ENCODE measurements around the gene TSPAN15.

DNA sequence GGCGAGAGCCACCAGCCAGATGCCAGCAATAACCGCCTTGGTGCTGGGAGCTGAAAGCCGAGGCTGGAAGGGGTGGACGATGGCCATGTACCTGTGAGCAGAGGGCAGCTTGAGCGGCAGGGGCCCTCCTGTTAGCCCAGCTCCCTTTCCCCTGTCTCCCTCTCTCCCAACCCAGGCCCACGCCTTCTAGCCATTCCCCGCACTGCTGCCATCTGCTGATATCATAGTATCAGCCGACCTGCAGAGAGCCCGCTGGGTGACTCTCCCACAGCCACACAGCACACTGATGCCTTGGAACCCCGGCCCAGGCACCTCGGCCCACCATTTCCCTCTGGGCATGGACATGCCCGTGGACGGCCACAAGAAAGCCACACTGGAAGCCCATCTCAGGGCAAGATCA is 36.2 kb upstream of the TSPAN15 start:
- TF ChIP-seq EZH2 (IDR thresholded peaks at IDR 0.05; ENCODE audit: low read depth): no peak
- TF ChIP-seq, protein P1, sequence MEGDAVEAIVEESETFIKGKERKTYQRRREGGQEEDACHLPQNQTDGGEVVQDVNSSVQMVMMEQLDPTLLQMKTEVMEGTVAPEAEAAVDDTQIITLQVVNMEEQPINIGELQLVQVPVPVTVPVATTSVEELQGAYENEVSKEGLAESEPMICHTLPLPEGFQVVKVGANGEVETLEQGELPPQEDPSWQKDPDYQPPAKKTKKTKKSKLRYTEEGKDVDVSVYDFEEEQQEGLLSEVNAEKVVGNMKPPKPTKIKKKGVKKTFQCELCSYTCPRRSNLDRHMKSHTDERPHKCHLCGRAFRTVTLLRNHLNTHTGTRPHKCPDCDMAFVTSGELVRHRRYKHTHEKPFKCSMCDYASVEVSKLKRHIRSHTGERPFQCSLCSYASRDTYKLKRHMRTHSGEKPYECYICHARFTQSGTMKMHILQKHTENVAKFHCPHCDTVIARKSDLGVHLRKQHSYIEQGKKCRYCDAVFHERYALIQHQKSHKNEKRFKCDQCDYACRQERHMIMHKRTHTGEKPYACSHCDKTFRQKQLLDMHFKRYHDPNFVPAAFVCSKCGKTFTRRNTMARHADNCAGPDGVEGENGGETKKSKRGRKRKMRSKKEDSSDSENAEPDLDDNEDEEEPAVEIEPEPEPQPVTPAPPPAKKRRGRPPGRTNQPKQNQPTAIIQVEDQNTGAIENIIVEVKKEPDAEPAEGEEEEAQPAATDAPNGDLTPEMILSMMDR (conservative IDR thresholded peaks at IDR 0.05): no peak
